Measurements from ENCODE around the gene KIF16B. TPM values are rescaled to one million over a fixed set of nuclear protein-coding genes. Genes with fewer than 3 reads are reported as not detected.

The KIF16B gene
- polyA plus RNA-seq, 4 donors: 19.0 to 22.7 (median 21.5) TPM

- DNase-seq (ENCODE audit: low read depth in 4 of 4, low spot score in 3 of 4): no peak
These were observed 13.0 kb downstream of the KIF16B start for GRCh38 chr20:16560216-16560615.

- no peak for DNase-seq (ENCODE audit: low read depth in 4 of 4, low spot score in 3 of 4)
These were observed 16.9 kb downstream of the KIF16B start for GRCh38 chr20:16556301-16556700.

GRCh38 chr20:16555754-16556153, 17.5 kb downstream of the KIF16B start:
- DNase-seq (ENCODE audit: low read depth in 4 of 4, low spot score in 3 of 4): no peak

- no peak for DNase-seq (ENCODE audit: low read depth in 4 of 4, low spot score in 3 of 4)
These were observed 18.3 kb downstream of the KIF16B start for GRCh38 chr20:16554766-16555543.

- DNase-seq (ENCODE audit: low read depth in 4 of 4, low spot score in 3 of 4): no peak
These were observed 19.6 kb downstream of the KIF16B start for GRCh38 chr20:16553684-16554083.

GRCh38 chr20:16553101-16553500, 20.1 kb downstream of the KIF16B start:
- DNase-seq (ENCODE audit: low read depth in 4 of 4, low spot score in 3 of 4): no peak

GRCh38 chr20:16552015-16552414, 21.2 kb downstream of the KIF16B start:
- DNase-seq (ENCODE audit: low read depth in 4 of 4, low spot score in 3 of 4): no peak

- no peak for DNase-seq (ENCODE audit: low read depth in 4 of 4, low spot score in 3 of 4)
These were observed 21.6 kb downstream of the KIF16B start for GRCh38 chr20:16551607-16552006.

GRCh38 chr20:16548068-16548672, 25.1 kb downstream of the KIF16B start:
- no peak for DNase-seq (ENCODE audit: low read depth in 4 of 4, low spot score in 3 of 4)

GRCh38 chr20:16544949-16545348, 28.3 kb downstream of the KIF16B start:
- no peak for DNase-seq (ENCODE audit: low read depth in 4 of 4, low spot score in 3 of 4)

GRCh38 chr20:16542477-16542876, 30.8 kb downstream of the KIF16B start:
- DNase-seq (ENCODE audit: low read depth in 4 of 4, low spot score in 3 of 4): no peak

GRCh38 chr20:16541878-16542277, 31.4 kb downstream of the KIF16B start:
- DNase-seq (ENCODE audit: low read depth in 4 of 4, low spot score in 3 of 4): no peak

GRCh38 chr20:16541226-16541625, 32.0 kb downstream of the KIF16B start:
- DNase-seq (ENCODE audit: low read depth in 4 of 4, low spot score in 3 of 4): no peak

GRCh38 chr20:16539280-16540021, 33.8 kb downstream of the KIF16B start:
- DNase-seq (ENCODE audit: low read depth in 4 of 4, low spot score in 3 of 4): no peak

GRCh38 chr20:16538779-16539178, 34.5 kb downstream of the KIF16B start:
- no peak for DNase-seq (ENCODE audit: low read depth in 4 of 4, low spot score in 3 of 4)

GRCh38 chr20:16537918-16538317, 35.3 kb downstream of the KIF16B start:
- no peak for DNase-seq (ENCODE audit: low read depth in 4 of 4, low spot score in 3 of 4)

- DNase-seq (ENCODE audit: low read depth in 4 of 4, low spot score in 3 of 4): no peak
These were observed 36.1 kb downstream of the KIF16B start for GRCh38 chr20:16537025-16537665.

- no peak for DNase-seq (ENCODE audit: low read depth in 4 of 4, low spot score in 3 of 4)
These were observed 38.0 kb downstream of the KIF16B start for GRCh38 chr20:16535277-16535676.

GRCh38 chr20:16533502-16533901, 39.7 kb downstream of the KIF16B start:
- no peak for DNase-seq (ENCODE audit: low read depth in 4 of 4, low spot score in 3 of 4)

GRCh38 chr20:16531485-16531884, 41.8 kb downstream of the KIF16B start:
- no peak for DNase-seq (ENCODE audit: low read depth in 4 of 4, low spot score in 3 of 4)

GRCh38 chr20:16530201-16530681, 43.0 kb downstream of the KIF16B start:
- DNase-seq (ENCODE audit: low read depth in 4 of 4, low spot score in 3 of 4): no peak

Measured in right renal pelvis (tissue), 4 donors.